ENCODE measurements around the gene PADI4.
A peak's percentile ranks its signal among the peaks of the same experiment; 100 is the strongest.

Gene PADI4

DNA sequence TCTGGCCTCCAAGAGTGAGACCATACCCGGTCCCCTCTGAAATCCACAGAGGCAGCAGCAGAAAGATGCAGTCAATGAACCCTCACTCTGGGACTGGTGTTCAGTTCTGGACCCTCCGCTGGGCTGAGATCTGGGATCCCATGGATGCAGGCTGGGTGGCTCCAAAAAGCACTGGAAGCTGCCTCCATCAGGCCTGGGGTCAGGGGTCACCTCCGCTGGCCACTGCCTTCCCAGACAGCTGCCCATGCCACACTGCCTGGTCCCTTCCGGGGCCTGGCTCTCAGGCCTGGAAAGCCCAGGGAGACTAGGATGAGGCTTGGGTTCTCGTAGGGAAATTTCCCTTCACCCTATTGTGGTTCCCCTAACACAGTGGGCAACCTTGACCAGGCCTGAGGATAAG, 21.4 kb upstream of the PADI4 start:
- no peak for DNase-seq

DNA sequence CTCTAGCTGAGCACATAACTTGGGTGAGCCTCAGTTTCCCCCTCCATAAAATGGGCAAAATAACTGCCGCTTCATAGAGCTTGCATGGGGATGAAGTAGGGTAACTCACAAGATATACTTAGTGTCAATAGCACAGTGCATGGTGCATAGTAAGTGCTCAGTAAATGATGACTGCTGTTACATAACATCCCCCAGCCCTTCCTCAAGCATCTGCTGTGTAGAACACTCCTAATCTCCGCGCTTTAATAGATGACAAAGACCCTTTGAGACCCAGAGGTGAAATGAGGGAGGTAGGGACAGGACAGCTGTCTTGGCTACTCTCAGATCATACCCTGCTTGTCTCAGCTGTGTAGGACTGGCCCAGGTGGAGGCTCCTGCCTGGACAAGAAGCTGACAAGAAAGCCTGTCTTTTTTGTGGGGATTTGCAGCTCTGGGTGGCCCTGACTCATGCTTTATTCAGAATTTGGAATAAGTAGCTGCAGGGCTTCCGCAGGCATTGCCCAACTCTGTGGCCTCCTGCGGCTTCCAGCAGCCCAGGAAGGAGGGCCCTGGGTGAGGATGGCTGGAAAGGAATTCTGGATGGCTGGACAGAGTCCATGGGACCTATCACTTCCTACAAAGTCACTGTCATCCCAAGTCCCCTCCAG, 20.7 kb upstream of the PADI4 start:
- DNase-seq, result no peak

DNA sequence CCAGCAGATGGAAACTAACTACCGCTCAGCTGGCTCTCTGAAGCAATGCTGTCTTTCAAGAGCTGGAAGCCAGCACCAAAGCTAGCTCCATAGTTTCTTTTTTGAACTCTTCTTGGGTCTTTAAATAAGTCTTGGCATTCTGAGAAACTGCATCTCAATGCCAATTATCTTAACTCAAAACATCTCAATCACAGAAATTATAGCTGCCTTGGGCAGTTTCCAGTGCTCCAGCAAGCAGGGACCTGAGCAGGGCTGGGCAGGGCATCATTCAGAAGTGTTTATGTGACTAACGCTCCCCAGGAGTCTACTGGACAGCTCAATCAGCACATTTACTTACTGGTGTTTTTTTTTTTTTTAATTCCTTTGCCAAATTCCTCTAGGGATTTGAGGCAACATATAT, 18.3 kb upstream of the PADI4 start:
- no peak for DNase-seq

DNA sequence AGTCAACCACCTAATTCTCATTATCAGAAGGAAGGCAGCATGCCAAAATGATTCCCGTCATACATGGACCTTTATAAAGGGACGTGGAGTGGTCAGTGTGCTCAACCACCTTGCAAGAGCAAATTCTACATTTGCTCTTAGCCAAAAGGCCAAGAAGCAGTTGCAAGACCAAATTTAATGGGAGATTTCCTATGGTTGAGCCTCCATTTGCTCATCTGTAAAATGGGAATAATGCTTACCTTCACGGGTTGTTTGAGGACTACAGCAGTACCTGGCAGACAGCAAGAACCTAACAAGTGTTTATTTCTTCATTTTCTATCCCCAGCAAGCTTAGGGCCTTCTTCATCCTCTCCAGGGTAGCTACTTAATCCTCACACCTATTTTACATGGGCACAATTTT, 17.4 kb upstream of the PADI4 start:
- no peak for DNase-seq

DNA sequence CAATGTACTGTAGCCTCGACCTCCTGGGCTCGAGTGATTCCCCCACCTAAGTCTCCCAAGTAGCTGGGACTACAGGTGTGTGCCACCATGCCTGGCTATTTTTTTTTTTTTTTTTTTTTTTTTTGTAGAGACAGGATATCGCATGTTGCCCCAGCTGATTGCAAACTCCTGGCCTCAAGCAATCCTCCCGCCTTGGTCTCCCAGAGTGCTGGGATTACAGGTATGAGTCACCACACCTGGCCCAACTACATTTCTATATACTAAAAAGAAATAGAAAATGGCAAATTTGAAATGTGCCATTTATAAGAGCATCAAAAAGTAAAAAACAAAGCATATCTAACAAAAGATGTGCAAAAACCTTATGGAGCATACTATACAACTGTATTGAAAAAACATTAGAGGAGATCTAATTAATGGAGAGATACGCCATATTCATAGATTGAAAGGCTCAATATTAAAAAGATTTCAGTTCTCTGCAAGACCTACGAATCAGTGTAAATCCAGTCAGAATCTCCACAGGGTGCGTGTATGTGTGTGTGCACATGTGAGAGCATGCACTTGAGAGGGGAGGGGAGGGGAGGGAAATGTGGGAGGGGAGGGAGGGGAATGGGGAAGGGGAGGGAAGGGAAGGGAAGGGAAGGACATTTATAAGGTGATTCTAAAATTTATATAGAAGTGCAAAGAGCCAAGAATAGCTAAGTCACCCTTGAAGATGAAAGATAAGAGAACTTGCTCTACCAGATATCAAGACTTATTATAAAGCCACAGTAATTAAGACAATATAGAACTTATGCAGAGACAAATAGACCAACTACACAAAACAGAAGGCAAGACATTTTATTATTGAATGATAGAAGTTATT, 15.5 kb upstream of the PADI4 start:
- no peak for DNase-seq

DNA sequence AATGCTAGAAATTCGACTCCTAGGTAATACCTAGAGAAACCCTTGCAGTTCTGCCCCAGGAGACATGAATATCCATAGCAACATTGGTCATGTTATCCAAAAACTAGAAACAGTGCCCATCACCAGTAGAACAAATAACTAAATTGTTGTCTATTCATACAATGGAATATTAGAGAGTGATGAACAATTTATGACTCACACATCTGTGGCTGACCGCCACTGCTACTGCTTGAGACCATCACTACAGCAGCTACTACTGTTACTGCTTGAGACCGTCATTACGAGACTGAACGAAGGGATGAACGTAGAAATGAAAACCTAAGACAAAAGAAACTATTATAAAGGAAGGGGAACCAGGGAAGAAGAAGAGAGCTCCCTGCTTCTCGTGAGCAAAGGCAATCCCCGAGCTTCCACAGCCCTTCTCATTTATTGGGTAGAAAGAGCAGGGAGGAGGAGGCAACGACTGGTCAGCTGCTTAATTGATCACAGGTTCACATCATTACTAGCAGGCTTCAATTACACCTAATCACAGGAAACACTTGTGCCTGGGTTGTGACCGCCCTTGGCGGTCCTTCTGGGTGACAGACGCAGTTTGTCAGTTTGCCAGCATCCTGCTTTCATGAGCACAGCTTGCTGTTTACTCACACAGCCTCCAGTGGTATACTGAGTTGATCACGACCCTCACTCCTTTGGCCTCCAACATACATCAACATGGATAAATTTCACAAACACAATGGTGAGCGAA, 14.1 kb upstream of the PADI4 start:
- no peak for DNase-seq

DNA sequence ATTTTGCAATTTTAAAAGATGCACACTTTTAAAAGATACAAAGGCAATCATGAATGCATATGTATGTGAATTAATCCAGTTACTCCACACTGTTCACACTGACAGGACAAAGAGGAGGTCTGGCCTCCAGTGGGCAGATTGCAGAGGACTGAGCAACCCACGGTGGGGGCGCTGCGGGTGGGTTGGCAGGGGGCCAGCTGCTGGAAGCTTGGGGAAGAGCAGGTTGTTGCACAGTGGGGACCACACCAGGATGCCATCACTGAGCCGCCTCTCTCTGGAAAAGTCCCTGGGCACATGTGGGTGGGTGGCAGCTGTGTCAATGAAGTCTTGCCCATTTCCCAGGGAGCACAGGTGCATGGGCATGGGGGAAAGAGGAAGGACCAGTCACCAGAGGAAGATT, 12.7 kb upstream of the PADI4 start:
- DNase-seq, result no peak

DNA sequence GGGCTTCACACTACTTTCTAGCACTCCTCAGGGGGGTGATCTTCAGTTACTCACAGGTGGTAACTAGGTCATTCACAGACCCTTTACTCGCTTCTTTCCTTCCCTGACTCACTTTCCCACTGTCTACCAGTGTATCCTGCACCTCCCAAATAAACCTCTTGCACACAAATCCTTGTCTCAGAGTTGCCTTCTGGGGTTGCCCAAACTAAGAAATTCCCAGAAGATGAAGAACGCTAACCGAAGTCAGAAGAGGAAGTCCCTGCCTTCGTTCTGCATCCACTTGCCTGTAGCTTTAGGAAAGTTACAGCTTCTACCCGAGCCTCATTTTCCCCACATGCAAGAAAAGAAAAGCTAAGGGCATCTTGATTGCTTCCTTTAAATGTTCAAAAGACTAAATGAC, 11.9 kb upstream of the PADI4 start:
- no peak for DNase-seq

DNA sequence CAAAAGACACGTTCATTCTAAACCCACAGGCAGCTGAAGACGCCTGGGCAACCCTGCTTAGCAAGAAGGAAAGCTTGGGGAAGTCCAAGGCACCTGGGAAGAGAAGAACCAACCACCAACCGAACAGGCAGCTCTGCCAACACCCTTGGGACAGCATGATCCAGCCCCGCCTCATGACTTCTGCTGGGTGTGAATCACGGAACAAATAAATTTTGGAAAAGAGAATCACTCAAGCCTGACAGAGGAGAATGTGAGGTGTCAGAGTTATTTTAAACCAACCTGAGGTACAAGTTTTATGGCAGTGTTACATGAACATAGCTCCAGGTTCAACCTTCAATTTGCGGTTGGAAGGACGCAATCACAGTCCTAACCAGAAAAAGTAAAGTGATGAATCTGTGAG, 10.0 kb upstream of the PADI4 start:
- DNase-seq, result no peak

DNA sequence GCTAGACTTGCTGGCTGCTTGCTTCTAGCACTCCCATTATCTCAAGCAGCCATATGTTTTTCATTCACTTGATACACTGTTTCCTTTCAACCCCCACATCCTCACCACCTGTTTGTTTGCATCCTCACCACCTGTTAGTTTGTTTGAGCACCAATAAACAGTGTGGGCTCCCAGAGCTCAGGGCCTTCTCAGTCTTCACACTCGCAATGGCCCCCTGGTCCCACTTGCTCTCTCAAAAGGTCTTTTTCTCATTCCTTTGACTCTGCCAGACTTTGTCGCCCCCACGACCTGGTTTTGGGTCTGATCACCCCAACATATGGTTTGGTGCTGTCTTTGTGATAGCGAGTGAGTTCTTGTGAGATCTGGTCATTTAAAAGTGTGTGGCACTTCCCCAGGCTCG, 6.2 kb upstream of the PADI4 start:
- peak; percentile 81 for DNase-seq

DNA sequence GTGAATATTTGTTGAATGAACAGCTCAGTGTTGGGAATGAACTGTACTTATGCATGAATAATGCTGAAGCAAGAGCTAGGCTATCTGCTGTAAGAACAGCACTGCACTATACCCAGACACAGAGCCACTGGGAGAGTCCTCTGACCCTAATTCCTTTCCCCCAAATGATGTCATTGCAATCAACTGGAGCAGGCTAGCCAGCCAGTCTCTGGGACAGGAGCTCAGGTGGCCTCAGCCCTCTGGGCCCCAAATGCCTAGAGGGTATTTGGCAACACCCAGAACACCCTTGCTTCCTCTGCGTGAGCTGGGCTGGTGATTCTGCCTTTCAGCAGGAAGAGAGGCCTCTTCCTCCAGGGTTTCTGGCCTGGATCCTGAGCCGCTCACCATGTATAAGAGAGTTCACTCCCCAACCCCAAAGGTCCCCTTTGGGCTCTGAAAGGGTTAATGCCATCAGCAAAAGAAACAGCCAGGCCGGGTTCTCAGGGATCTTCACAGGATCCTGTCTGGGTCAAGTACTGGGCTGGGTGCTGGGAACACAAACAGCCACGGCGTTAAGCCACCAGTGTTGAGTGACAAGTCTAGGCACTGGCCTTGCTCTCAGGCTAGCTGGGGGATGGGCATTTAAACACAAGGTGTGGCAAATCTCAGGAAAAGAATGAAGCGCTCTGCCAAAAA, 3.7 kb upstream of the PADI4 start:
- peak; percentile 61 for DNase-seq

DNA sequence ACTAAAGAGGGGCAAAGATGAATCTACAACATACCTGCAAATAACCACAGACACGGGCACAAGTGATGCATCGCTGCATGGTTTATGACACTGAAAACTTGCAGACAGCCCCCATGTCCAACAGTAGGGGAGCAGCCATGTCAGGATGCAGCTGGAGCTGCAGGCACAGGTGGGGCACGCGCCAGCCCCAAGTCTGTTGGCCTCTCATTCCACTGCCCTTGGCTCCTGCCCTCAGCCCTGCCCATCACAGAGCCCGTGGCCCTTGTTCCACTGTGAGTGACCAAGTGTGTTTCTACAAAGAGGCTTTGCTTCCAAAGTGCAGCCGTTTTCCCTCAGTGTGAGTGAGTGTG, 3.2 kb upstream of the PADI4 start:
- DNase-seq, result no peak

DNA sequence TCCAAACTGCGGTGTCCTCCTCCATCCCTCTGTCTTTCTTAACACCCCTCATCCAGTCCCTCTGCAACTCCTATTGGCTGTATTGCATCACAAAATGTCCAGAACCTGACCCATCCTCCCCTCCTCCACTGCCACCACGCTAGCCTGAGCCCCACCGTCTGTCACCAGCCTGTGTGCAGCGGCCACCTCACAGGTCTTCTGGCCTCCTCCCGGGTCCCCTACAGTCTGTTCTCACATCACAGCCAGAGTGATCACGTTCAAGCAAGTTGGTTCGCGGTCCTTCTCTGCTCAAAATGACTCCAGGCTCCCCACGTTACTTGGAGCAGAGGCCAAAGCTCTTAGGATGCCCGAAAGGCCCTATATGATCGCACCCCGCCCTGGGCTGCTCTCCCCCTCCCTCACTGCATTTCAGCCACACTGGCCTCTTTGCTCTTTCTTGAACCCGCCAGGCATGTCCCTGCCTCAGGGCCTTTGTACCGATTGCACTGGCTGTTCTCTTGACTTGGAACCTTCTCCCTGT, 2.4 kb upstream of the PADI4 start:
- DNase-seq, result no peak

DNA sequence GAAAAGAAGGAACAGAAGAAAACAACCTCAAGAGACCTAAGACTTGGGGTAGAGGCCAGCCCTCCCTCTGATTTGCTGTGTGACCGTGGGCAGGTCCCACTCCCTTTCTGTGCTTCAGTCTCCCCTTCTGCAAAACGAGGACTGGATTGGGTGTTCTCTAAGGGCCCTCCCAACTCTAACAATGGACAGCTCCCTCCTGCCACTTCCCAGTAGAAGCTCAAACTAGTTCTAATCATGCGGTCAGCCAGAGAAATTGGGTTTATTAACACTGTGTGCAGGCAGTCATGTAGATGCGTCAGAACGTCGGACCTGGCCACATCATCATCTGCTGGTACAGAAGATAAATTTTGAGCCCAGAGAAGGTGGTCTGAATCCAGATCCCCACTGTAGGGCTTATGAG, 1.6 kb upstream of the PADI4 start:
- no peak for DNase-seq

DNA sequence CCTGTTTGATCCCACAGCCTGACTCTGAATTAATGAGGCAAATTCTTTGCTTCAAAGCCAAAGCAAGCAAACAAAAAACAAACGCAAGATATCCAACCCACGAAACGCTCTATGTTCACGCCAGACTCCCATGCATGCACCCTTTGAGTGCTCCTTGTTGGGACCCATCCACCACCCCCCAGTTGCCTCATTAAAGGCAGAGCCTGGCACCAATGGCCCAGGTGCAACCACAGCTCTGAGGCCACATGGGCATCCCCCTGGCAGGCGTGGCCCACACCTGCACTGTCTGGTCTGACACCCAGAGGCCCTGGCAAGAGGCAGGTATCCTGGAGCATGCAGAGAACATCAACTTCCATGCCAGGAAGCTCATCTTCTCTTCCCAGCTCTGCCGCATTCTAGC, 1.1 kb upstream of the PADI4 start:
- DNase-seq, result no peak

DNA sequence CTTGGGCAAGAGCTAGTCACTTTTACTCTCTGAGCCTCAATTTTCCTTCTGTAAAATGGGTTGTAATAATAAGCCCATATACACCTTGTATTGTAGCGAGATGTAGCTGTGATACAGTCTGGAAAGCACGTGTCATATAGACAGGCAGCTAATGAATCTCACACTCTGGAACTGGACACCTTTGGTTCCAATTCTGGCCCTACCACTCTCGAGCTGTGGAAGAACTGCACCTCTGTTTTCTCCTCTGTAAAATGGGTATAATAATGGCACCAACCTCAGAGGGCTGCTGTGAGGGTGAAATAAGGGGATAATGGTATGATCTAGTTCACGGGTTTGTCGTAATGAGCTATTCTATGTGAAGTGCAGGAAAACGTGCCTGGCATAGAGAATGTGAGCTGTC, 668 bp upstream of the PADI4 start:
- DNase-seq, result no peak

DNA sequence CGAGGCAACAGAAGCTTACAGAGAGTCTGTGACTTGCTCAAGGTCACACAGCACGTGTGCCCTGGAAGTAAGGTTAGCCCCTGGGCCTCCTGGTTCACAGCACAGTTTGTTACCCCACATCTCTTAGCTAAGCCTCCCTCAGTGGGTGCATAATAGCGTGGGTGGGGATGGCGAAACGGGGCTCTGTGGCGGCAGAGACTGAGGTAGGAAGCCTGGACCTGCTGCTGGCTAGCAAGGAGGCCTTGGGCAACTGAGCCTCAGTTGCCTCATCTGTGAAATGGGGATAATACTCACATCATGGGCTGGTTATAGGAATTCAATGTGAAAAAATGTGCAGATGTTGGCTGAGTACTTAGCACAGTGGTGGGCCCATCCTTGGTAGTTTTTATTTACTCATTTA, 596 bp downstream of the PADI4 start:
- no peak for DNase-seq

DNA sequence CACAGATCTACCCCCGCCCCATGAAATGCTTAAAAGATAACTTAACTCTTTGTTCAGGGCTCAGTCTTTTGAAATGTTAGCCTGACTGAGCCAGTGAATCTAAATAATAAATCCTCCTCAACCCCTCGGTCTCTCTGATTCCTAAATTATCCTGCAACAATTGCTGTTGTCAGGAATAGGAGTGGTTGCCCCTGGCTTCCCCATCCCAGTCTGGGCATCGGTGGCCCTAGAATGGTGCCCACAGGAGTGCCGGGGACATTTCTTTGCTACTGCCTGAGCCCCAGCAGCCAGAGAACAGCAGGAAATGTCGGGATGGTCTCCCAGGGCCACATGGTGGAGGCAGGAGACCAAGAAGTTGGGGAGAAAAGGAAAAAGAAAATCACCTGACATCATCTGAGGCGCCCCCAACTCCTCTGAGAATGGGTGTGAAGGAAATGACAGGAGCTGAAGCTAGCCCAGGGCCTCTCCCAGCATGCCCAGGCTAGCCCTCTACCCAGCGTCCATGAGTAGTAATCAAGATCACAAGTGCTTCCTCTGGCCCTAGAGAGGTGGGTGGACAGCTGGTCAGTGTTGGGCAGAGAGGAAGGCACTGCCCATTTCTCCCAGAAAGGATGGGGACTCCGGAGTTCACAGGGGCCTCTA, 1.6 kb downstream of the PADI4 start:
- DNase-seq, result no peak

DNA sequence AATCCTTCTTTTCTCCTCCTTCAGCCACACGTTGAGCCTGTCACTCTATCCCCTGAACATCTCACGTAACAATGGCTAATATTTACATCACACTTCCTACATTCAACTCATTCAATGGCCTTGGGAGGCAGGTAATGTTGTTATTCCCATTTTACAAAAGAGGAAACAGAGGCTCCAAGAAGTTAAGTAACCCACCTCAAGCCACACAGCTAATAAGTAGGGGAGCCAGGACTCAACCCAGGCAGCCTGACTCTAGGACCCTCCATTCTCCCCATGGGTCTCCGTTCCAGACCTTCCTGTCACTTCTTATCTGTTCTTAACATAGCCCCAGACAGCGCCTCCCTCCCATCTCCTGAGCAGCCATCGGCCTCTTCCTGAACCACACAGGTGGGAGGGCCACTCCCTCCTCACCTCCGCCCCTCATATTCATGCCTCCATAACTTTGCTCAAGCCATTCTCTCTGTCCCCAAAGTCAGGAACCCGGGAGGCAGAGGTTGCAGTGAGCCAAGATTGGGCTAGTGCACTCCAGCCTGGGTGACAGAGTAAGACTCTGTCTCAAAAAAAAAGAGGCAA, 2.2 kb downstream of the PADI4 start:
- DNase-seq, result no peak

DNA sequence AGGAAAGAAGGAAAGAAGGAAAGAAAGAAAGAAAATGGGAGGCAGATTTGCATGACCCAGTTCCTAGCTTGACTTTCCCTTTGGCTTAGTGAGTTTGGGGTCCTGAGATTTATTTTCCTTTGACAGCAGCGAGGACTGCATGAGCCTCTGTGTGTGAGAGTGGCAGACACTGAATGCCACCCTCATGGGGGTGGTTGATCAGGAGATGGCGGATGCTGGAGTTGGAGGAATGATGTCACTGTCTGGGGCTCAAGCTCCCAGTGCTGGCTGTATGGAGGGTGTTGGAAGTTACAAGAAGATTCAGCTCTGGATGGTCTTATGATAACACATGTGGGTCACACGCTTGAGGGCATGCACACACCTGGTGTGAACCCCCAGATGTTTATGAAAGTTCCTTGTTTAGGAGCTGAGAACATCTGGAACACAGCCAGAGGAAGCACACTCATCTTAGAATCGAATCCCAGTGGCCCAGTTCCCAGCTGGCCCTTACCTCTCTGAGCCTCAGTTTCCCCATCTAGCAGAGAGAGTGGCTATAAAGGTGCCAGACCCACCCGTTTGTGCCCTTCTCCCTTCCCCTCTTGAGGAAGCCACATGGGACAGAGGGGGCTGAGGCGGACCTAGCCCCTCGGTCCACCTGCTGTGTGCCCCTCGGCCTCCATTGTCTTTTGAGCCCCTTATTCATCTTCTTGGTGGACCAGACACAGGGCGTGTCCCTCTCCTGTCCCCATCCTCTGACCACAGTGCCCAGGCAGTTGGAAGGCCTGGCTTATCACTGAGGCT, 5.7 kb downstream of the PADI4 start:
- no peak for DNase-seq

DNA sequence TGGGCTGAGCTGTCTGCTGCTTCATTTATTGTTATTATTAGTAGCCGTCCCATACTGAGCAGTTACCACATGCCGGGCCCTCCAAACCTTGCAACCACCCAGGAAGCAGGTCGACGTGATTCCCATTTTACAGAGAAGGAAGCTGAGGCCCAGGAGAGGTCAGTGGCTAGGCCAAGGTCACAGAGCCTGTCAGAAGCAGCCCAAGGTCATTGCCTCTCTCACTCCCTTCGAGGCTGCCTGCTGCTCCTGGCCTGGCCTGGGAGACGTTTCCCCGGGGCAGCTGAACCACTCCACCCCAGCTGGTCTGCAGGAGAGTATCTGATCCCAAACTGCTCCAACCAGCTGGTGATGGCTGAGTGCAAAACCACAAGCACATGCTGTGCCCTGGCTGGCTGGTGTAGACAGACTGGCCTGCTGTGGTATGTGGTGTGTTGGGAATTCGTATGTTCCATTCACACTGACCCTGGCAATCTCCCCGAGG, 6.5 kb downstream of the PADI4 start:
- DNase-seq, result no peak

Data from NCI-H1694 (cell line).